RWPE2 (cell line): ENCODE data around the gene VDR.

Experiments used
- ATAC-seq: fragments of 200-7000 bp; cut with Tn5 transposase; 3 replicates; pipeline ENCODE4 v1.9.1; 2021; ENCODE audit warnings: low read depth
- DNase-seq: peaks from one replicate; pipeline ENCODE4 v3.0.0-alpha.2; 2020; ENCODE audit warnings: low spot score
- H3K27ac ChIP-seq: fragments of 450-650 bp; 2 replicates; pipeline ENCODE4 v1.5.1; 2017; ENCODE audit warnings: mild to moderate bottlenecking; ENCODE audit not compliant: poor library complexity, severe bottlenecking
- H3K27me3 ChIP-seq: fragments of 250-450 bp; sonication (Bioruptor Pico); 2 replicates; pipeline ENCODE4 v1.5.1; 2021; ENCODE audit warnings: mild to moderate bottlenecking, moderate library complexity; ENCODE audit not compliant: insufficient read depth, poor library complexity, severe bottlenecking
- H3K36me3 ChIP-seq: fragments of 250-450 bp; sonication (Bioruptor Pico); 2 replicates; pipeline ENCODE4 v1.5.1; 2020; ENCODE audit warnings: low read depth, mild to moderate bottlenecking, moderate library complexity
- H3K4me1 ChIP-seq: fragments of 250-450 bp; sonication (Bioruptor Pico); 2 replicates; pipeline ENCODE4 v1.5.1; 2021; ENCODE audit warnings: mild to moderate bottlenecking, moderate library complexity; ENCODE audit not compliant: insufficient read depth, poor library complexity, severe bottlenecking
- H3K4me3 ChIP-seq: fragments of 250-450 bp; sonication (Bioruptor Pico); 2 replicates; pipeline ENCODE4 v1.5.1; 2021; ENCODE audit warnings: mild to moderate bottlenecking, moderate library complexity; ENCODE audit not compliant: severe bottlenecking
- H3K9me3 ChIP-seq: fragments of 250-450 bp; sonication (Bioruptor Pico); 2 replicates; pipeline ENCODE4 v1.5.1; 2021; ENCODE audit warnings: mild to moderate bottlenecking, moderate library complexity; ENCODE audit not compliant: severe bottlenecking
- TF ChIP-seq, protein P1 (sequence below): fragments of 450-650 bp; IDR thresholded peaks from one replicate; pipeline ENCODE4 v1.5.1; 2017; ENCODE audit warnings: mild to moderate bottlenecking, moderate library complexity; ENCODE audit not compliant: poor library complexity, severe bottlenecking

VDR gene

DNA sequence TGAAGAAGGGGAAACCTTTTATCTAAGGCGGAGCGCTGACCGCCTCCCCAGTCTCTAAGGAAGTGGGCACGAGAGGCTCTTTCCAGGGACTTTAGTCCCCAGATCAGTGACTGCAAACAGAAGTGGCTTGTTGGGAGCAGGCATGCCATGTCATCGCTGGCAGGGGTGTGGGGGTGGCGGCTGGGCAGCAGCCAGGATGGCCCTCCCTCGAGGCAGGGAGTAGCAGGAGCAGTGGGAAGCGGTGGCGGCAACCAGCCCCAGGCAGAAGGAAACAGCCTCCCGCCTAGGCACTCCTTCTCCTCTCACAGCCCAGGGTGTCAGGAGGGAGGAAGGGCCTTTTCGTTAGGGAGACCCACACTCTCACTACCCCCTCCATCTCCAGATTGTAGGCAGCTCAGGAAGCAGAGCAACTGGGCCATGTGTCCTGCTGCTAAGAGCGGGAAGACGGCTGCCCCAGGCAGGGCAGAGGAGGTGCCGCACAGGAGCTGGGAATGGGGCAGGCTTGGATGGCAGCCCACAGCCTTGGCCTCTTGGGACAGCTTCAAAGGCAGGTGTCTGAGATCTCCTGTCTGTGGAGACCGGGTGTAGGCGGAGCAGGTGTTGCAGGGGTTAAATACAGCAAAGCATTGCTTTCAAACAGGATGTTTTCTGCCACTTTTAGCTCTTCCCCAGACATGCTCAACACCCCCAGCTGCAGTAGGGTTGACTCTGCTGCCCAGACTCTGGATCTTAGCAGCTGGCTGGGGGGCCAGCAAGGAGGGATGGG, 21.8 kb downstream of the VDR start:
- Histone ChIP-seq H3K4me3 (no peak overlapping the region), H3K9me3 (no peaks in the 10 kb centered on the region), H3K27ac (peak overlapping the region; percentile 72), H3K4me1 (peaks cover 34% of the 10 kb centered on the region), H3K27me3 (no peaks in the 10 kb centered on the region), H3K36me3 (peaks cover 15% of the 10 kb centered on the region)
- DNase-seq (peak; percentile 45), ATAC-seq (no peak)
- TF ChIP-seq, protein P1, sequence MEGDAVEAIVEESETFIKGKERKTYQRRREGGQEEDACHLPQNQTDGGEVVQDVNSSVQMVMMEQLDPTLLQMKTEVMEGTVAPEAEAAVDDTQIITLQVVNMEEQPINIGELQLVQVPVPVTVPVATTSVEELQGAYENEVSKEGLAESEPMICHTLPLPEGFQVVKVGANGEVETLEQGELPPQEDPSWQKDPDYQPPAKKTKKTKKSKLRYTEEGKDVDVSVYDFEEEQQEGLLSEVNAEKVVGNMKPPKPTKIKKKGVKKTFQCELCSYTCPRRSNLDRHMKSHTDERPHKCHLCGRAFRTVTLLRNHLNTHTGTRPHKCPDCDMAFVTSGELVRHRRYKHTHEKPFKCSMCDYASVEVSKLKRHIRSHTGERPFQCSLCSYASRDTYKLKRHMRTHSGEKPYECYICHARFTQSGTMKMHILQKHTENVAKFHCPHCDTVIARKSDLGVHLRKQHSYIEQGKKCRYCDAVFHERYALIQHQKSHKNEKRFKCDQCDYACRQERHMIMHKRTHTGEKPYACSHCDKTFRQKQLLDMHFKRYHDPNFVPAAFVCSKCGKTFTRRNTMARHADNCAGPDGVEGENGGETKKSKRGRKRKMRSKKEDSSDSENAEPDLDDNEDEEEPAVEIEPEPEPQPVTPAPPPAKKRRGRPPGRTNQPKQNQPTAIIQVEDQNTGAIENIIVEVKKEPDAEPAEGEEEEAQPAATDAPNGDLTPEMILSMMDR, result no peak

DNA sequence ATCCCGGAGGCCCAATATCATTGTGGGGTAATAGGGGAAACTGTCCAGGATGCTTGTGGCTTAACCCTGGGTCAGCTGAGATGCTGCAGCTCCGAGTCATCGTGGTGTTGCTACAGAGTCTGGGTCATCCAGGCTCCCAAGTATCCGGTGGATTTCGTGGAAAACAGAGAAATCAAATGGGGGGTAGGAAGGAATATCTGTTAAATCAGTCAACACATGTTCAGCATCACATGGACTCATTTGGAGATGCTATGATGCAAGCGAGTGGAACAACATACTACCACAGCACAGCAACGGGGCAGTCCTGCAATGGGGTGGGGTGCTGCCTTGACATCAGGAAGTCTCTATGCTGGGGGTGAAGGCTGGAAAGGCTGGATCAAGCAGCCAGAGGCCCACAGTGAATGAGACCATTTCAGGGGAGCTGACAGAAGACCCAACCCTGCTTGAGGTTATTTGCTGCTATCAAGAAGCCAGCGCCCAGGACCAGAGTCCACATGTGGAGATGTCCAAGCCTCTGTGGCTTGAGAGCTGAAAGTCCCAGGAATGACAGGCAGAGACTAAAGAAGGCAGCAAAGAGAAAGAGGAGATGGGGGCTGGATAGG, 22.9 kb downstream of the VDR start:
- H3K27ac ChIP-seq, result peak overlapping the region; percentile 72
- no peaks in the 10 kb centered on the region for H3K9me3 ChIP-seq
- ATAC-seq, result peak; percentile 87
- TF ChIP-seq, protein P1, result no peak
- no peaks in the 10 kb centered on the region for H3K27me3 ChIP-seq
- peaks cover 37% of the 10 kb centered on the region for H3K4me1 ChIP-seq
- no peak overlapping the region for H3K4me3 ChIP-seq
- peaks cover 26% of the 10 kb centered on the region for H3K36me3 ChIP-seq
- peak; percentile 81 for DNase-seq

DNA sequence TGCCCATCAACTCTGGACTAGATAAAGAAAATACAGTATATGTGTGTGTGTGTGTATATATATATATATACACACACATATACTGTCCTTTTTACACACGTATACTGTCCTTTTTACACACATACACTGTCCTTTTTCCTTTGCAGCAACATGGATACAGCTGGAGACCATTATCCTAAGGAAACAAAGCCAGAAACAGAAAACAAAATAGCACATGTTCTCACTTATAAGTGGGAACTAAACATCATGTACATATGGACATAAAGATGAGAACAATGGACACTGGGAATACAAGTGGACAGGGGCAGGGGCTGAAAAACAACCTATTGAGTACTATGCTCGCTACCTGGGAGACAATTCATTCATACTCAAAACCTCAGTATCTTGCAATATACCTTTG, 23.7 kb downstream of the VDR start:
- no peak for DNase-seq
- Histone ChIP-seq H3K4me1 (peaks cover 44% of the 10 kb centered on the region), H3K4me3 (no peak overlapping the region), H3K9me3 (no peaks in the 10 kb centered on the region), H3K27me3 (no peaks in the 10 kb centered on the region), H3K36me3 (peaks cover 32% of the 10 kb centered on the region), H3K27ac (peak overlapping the region; percentile 72)
- no peak for ATAC-seq
- TF ChIP-seq, protein P1, result no peak

DNA sequence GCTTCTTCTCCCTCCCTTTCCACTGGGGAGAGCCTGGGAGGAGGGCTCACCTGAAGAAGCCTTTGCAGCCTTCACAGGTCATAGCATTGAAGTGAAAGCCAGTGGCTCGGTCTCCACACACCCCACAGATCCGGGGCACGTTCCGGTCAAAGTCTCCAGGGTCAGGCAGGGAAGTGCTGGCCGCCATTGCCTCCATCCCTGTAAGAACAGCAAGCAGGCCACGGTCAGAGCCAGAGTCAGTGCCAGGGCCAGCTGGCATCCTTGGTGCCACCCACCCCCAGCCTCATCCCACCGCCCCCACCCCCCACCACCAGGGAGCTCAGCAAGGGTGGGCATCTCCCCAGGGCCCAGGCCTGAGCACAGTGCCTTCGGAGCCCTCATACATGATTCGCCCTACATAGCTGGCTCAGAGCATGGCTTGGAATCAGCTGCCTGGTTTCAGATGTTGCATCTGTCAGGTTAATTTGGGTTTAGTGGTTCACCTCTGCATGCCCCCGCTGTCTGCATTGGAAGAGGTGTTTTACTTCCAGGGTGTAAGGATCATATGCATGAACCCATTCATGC, 25.8 kb downstream of the VDR start:
- ATAC-seq, result no peak
- H3K4me1 ChIP-seq, result peaks cover 39% of the 10 kb centered on the region
- H3K9me3 ChIP-seq, result no peaks in the 10 kb centered on the region
- TF ChIP-seq, protein P1, result no peak
- H3K4me3 ChIP-seq, result no peak overlapping the region
- H3K27me3 ChIP-seq, result no peaks in the 10 kb centered on the region
- no peak for DNase-seq
- peaks cover 38% of the 10 kb centered on the region for H3K36me3 ChIP-seq
- H3K27ac ChIP-seq, result no peak overlapping the region
